HG03460 (cell line): ENCODE data around the gene ATXN1.
A peak's percentile ranks its signal among the peaks of the same experiment; 100 is the strongest.
"Not testable (repeated sequence)": the region's sequence is repeated elsewhere in the genome, so short reads cannot be mapped to it uniquely, and the experiment has no call there.

Source experiments
- ATAC-seq: cut with Tn5 transposase; IDR thresholded peaks from one replicate; pipeline ENCODE4 v1.9.1; 2021; ENCODE audit not compliant: unreplicated experiment

ATXN1 gene

DNA sequence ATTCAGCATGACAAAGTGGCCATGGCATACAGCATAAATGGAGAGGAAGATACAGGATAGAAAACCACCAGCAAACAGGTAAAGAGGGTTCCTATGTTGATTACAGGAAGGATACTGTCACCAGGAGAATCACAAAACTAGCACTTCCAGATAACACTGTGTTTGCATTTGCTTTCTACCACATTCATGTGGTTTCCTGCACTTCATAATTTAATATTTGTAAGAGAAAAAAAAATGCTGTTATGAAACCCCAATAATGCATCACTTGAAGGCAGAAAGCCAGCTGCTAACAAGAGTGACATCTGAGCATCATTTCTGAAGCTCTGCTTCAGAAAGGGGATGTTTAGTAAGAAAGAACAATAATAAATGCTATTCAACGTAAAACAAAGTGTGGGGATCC is 106.6 kb downstream of the ATXN1 start:
- peak; percentile 40 for ATAC-seq

DNA sequence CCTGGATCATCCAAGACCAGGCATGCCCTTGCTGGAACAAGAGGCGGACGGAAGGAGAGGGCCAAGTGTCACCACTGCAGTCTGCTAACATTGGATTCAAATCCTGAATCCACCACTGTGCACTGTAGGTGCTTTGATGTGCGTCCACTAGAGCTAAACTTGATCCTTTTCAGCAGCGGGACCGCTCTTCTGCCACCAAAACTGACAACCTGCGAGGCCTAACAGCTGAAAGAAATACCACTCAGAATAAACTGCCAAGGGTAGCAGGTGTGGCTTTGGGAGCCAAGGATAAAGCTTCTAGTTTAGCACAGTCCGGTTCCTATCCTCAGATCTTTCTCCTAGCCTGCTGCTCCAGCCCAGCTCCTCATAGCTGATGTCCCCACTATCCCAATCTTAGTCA is 108.0 kb downstream of the ATXN1 start:
- no peak for ATAC-seq

DNA sequence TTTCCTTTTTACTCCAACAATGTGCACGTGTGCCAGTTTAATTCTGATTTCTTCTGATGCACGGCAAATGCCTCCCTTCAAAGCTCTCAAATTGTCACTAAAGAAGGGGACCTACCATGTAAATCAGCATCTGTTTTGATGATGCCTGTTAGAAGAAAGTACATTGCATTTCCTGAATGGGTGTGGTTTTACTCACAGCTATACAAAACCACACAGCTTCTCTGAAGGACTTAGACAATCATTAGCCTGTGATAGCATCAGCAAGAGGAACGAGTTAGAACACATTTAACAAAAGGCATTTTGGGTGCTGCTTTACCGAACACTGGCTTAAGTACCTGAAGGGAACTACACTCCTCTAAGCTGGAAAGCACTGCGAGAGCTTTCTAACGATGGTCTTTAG is 109.4 kb downstream of the ATXN1 start:
- peak; percentile 88 for ATAC-seq

DNA sequence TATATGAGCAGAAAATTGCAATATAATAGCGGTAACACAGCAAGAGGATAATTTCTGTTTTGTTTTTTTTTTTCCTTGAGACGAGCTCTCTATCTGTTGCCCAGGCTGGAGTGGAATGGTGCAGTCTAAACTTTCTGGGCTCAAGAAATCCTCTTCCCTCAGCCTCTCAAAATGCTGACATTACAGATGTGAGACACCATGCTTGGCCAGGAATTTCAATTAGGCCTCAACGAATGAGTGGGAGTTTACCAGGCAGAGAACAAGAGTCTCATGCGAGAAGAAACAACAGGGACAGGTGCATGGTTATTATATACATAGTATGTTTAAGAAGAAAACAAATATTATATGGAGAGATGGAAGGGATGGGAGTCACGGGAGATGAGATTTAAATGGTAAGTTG is 111.4 kb downstream of the ATXN1 start:
- ATAC-seq = no peak

DNA sequence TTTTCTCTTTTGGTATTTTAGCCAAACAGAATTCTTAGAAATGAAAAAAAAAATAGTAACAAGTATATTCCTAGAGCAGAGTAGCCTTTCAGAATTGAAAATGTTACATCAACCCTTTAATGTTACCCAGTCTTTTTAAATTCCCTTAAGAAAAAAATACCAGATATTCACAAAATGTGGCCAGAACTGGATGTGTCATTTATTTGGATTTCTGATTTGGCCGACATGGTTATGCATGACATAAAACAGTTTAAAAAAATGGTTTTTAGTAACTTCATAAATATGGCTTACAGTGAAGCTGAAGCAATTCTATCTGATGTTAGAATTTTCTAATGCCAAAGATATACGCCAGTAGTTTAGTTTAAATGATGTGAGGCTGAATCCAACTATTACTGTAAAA is 112.0 kb downstream of the ATXN1 start:
- ATAC-seq = no peak

DNA sequence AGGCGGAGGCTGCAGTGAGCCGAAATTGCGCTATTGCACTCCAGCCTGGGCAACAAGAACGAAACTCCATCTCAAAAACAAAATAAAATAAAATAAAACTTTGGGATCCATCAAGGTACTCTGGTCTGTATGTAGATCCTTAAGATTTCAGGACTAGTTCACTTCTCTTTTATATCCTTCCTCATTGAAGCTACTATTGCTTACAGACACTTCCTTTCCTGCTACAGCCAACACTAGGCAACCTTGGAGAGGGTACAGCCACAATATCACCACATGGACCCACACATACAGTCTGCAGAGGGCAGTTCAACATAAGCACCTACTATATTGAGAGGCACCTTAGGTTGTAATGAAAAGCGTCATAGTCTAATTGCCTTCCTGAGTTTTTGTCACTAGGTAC is 113.3 kb downstream of the ATXN1 start:
- no peak for ATAC-seq

DNA sequence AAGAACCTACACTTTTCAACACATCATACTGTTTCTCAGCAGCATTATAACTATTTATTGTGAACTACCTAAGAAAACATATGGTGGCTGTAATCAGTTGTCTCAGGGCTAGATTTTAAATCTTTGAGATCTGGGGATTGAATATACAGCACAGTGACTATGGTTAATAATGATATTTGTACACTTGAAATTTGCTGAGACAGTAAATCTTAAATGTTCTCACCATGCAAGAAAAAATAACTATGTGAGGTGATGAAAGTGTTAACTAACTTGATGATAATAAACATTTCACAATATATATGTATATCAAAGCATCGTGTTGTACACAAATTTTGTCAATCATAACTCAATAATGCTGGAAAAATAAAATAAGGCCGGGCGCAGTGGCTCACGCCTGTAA is 113.8 kb downstream of the ATXN1 start:
- ATAC-seq = no peak

DNA sequence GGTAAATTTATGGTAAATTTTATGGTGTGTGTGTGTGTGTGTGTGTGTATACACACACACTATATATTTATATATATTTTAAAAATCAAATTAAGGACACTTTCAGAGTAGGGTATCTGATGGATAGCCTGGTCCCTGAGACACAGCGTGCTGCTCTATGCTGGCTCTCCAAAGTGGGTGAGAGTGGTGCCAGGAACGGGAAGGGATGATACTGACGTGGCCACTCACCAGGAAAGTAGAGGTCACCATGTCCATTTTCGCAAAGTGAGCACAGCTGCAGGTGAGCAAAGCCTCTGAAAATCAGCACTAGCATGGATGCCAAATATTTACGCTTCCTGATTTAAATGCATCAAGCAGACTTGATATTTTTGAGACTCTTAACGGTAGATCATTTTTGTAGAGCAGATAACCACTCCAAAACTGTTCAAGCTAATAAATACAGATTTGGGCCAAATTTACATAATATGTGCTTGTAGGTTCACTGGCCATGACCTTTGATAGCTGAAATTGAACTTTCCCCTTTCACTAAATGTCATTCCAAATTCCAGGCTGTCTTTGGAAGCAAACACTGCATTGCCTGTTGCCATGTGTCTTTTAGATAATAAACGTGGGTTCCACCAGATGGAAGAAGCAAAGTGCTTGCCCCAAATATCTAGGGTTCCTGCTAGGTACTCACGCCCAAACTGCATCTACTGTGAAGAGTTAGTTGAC is 116.6 kb downstream of the ATXN1 start:
- no peak for ATAC-seq

DNA sequence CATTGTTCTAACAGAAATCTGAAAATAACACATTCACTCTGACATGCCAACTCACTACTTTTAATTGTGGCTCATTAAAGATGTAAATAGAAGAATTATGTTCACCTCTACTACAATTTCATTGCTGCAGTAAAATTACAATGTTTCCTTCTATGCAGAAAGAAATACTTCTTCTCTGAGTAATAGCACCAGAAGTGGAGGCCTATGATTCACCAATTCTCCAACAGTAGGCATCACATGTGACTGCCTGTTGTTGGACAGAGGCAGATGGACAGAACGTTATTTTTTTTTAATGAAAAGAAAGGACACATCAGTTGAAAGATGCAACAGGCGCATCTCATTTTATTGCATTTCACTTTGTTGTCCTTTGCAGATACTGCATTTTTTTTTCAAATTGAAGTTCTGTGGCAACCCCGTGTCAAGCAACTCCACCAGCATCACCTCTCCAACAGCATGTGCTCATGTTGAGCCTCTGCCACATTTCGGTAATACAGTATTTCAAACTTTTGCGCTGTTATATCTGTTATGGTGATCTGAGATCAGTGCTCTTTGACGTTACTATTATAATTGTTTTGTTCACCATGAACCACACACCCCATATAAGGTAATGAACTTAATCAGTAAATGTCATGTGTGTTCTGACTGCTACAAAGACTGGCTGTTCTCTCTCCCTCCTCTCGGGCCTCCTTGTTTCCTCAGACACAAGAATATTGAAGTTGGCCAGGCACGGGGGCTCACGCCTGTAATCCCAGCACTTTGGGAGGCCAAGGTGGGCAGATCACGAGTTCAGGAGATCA is 121.4 kb downstream of the ATXN1 start:
- ATAC-seq = no peak

DNA sequence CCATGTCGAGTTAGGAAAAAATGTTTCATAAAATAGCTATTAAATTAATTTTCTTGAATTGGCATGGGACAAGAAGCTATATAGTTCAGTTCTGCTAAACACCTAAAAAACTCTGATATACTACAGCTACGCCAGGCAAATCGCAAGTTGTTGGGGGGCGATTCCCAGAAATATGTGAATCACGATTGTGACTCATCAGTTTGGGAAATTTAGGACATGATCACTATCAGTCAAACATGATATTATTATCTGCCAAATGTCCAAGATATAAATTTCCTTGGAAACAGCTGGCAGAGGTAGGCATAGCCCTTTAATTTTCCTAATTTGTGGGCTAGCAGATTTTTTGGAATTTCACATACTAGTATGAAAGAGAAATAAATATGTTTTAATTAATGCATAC is 123.6 kb downstream of the ATXN1 start:
- no peak for ATAC-seq

DNA sequence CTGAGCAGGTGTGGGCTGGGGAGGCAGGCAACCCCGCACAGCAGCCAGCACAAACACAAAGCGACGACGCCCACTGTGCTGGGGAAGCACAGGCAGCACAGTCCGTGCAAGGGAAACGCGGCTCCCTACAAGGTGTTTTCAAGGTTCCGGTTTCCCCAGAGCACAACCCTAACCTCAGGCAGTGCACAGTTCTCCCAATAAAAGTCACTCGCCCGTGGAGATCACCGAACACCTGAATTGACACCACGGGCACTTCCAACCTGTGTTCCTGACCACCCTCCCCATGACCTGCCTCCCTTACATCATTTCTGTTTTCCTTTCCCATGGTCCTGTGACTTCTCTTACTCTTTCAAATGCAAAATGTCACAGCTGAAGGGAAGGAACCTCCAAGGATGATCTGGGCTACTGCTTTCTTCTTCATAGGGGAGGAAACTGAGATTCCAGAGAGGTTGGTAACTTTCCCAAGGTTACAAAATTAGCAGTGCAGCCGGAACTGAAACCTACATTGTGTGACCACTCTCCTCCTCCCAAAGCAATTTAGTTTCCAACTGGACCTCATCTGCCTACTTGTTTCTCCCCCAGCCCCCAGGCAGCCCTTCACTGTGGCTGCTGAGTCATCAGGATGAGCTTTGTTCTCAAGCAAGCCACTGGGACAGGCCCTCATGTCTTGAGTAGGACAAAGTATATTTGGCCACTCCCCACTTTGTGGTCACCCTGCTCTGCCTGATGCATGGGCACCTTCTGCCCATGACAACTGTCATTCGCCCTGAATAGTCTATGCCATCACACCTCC is 125.3 kb downstream of the ATXN1 start:
- ATAC-seq = no peak

DNA sequence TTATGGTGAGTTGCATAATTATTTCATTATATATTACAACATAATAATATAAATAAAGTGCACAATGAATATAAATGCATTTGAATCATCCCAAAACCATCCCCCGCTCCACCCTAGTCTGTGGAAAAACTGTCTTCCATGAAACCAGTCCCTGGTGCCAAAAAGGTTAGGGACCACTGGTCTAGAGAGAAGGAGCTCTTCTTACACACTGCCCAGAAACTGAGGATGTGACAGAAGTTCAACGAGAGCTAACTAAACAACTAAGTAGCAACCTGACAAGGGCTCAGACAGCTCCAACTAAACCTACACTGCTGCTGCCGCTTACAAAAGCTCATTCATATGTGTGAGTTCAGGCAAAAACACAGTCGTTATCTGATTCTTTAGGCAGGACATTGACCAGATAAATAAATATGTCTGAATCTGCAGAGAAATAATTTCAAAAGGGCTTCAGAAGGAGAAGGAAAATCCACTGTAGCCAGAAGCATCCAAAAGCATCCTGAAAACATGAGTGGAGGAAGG is 125.9 kb downstream of the ATXN1 start:
- no peak for ATAC-seq

DNA sequence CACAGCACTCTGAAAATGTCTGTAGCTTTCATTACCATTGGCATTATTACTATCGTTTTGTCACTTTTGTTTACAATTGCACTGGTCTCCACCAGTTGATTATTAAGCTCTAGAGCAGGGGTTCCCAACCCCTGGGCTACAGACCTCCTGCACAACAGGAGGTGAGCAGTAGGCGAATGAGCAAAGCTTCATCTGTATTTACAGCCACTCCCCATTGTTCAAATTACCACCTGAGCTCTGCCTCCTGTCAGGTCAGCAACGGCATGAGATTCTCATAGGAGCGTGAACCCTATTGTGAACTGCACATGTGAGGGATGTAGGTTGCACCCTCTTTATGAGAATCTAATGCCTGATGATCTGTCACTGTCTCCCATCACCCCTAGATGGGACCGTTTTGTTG is 126.4 kb downstream of the ATXN1 start:
- no peak for ATAC-seq

DNA sequence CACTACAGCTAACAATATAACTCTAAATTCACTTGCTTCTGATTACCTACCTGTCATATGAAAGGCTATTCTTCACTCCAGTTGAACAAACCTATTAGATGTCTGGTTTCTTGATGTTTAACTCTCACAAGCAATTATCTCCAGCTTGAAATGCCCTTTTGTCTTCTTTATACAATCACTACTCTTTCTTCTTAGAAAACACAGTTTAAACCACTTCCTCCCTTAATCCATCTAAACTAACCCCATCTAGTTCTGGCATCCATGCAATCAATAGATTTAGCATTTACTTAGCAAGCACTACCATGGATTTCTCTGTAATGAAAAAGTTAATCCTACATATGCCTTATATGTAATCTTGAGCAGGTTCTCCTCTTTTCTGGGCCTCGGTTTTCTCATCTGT is 127.3 kb downstream of the ATXN1 start:
- ATAC-seq = no peak

DNA sequence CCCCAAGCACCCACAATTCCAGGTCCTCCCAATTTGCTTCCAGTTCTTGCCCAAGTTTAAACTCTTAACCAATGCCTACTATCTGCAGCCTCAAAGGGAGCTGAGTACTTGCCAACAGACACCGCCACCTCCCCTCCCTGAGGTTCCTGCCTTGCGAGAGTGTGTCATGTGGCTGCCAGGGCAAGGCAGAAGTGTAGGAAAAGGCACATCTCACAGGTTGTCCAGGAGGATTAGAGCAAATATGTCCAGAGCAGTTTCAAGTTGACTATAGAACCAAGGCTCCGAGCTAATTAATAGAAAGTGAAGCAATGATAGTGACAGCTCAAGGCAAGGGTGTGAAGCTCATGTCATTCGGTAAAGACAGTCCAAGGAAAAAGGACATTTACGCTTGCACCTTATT is 127.8 kb downstream of the ATXN1 start:
- ATAC-seq = no peak

DNA sequence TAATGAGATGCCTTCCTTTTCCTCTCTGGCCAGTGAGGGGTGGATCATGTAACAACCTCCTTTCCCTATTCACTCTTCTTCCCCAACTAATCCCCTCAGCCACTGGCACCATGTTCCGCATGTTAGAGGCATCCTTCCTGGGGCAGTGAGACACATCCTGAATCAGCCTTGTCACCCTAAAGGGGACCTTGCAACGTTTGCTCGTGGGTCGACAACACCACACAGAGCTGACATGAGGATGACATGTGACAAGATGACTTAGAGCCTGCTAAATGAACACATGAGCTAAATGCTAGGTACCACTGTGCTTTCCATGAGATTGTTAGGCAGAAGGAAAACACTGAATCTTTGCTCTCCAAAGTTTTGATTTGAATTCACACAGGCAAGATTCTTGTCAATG is 129.2 kb downstream of the ATXN1 start:
- ATAC-seq = no peak

DNA sequence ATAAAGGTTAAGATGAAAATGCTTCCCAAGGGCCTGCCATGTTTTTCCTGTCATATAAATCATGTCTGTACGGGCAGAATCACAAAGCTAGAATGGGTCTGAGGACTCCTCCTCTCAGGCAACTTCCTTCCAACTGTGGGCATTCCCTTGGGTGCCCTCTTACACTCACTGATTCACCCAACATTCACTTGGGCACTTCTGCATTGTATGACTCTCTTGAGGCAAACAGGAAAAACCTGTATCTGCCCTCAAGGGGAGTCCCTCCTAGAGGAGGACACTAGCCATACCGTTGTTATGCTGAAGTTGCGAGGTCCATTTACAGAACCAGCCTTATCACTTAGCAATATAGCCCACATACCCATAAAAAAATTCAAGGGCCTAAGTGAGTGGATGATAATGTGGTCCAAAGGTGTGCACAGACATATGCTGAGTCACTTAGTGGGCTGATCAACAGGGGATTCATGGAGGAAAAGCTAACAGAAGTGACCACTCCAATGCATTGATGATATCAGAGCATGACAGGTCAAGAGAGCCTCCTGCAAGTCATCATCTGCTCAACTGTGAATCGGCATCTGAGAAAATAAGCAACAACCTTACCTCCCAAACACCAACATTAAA is 131.1 kb downstream of the ATXN1 start:
- no peak for ATAC-seq

DNA sequence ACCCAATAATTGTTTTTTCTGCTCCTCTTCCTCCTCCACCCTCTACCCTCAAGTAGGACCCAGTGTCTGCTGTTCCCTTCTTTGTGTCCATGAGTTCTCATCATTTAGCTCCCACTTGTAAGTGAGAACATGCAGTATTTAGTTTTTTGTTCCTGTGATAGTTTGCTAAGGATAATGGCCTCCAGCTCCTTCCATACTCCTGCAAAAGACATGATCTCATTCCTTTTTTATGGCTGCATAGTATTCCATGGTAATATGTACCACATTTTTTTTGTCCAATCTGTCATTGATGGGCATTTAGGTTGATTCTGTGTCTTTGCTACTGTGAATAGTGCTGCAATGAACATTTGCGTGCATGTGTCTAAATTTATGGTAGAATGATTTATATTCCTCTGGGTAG is 132.7 kb downstream of the ATXN1 start:
- ATAC-seq = not testable (repeated sequence)

DNA sequence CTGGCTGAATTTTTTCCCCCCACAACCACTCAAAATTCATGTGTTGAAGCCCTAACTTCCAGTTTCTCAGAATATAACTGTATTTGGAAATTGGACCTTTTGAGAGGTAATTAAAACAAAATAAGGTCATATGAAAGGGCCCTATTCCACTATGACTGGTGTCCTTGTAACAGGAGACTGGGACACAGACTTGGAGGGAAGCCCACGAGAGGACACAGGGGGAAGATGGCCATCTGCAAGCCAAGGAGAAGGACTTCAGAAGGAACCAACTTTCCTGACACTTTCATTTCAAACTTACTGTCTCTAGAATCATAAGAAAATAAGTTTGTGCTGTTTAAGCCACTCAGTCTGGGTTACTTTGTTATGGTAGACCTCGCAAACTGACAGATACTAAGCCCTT is 134.6 kb downstream of the ATXN1 start:
- no peak for ATAC-seq

DNA sequence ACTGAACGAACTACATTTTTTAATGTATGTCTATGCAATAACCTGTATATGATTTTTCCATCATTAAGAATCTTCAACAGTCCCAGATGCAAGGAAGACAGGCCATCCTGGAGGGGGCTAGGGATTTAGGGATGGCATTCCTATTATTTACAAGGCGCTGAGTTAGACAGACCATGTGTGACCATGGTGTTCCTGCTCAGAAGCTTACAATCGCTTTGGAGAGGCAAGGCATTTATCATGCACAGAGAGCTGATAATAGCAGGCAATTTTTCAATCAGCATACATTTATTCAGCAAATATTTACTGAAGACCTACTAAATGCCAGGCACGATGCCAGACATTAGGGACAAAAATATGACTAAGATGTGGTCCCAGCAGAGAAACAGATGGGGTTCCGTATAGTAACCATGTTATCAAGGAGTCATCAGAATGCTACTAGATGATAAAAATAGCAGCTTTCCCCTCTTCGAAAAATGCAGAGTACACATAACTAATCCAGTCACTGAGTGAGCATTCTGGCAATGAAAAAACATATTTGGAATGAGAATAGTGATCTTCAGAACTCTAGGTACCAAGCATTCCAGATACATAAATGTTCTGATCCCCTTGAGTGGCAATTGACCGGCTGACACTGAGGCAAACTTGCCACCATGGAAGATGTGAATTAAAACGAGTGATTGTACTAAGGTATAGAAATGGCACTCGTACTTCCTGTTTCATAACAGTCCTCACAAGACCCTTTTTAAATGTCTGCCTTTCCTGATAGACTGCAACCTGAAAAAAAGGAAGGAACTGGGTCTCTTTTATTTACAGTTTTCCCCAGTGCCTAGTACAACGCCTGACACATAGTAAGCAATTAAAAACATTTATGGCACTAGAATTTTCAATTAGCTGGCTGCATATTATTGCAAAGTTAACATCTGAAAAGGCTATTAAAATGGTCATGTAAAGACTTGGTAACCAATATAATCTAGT is 135.7 kb downstream of the ATXN1 start:
- no peak for ATAC-seq
